HepG2 (cell line): ENCODE measurements around the gene RAB34. TPM values are rescaled to one million over a fixed set of nuclear protein-coding genes. Genes with fewer than 3 reads are reported as not detected.
A peak's percentile ranks its signal among the peaks of the same experiment; 100 is the strongest.

Experiments used
- AHDC1 ChIP-seq: sonication (generic); formaldehyde crosslinking; IDR thresholded peaks from 2 replicates; pipeline ENCODE4 v1.5.1; 2020; ENCODE audit warnings: mild to moderate bottlenecking, missing genetic modification reagents, borderline replicate concordance
- MTF1 ChIP-seq: sonication (generic); formaldehyde crosslinking; IDR thresholded peaks from 2 replicates; pipeline ENCODE4 v1.5.0; 2020; ENCODE audit warnings: missing genetic modification reagents
- PRMT3 ChIP-seq: sonication (generic); formaldehyde crosslinking; IDR thresholded peaks from 2 replicates; pipeline ENCODE4 v1.8.1; 2022; ENCODE audit warnings: low read depth, mild to moderate bottlenecking, moderate library complexity, missing genetic modification reagents, borderline replicate concordance
- ZMYM2 ChIP-seq: sonication (generic); formaldehyde crosslinking; IDR thresholded peaks from 2 replicates; pipeline ENCODE4 v1.8.0; 2022; ENCODE audit warnings: mild to moderate bottlenecking, missing genetic modification reagents
- polyA plus RNA-seq, 8 experiments: library from polyadenylated mRNA; depleted of rRNA in 3 of 8; stranded (reverse) in 7 of 8; unstranded in 1 of 8; fragments of >200 nt; fragmentation: Illumina TruSeq in 4 of 8; extraction: Trizol in 4 of 8; gene quantifications; 2 replicates each; pipeline versions ENCODE4 v1.2.1 to v1.2.3, GENCODE V29; 2011 to 2016; ENCODE audit warnings: low read depth in 4 of 8, missing spikeins in 1 of 8, mixed read lengths in 1 of 8; ENCODE audit not compliant: insufficient read depth in 1 of 8
- total RNA-seq, 5 experiments: library from RNA; depleted of rRNA; stranded (reverse); fragments of >200 nt; fragmentation: Illumina TruSeq; extraction: Trizol; gene quantifications; 2 replicates each; pipeline ENCODE4 v1.2.3, GENCODE V29; 2016; ENCODE audit warnings: low read depth in 1 of 5

The RAB34 gene
- total and polyA plus RNA-seq, 2 of the 13 experiments (the other 11 are each of a cell fraction or from before 2014, with no cell fraction given) = 0.49 TPM; not detected in 1

- 0 out of 2 replicates have a peak, but pooled peaks have one; percentile 6 for TF ChIP-seq AHDC1 (CRISPR knock-in tag)
- TF ChIP-seq MTF1 (CRISPR knock-in tag) = peak; percentile 20; the same call in 1 of the 2 replicates
- peak; percentile 84; the same call in 1 of the 2 replicates for TF ChIP-seq PRMT3 (CRISPR knock-in tag)
- peak; percentile 88 for TF ChIP-seq ZMYM2 (CRISPR knock-in tag)
Observed at GRCh38 chr17:28744104-28744971, 26.7 kb upstream of the RAB34 start (continued).
